Gastrocnemius medialis (tissue), 4 donors: ENCODE data around the gene EYA4.

ENCODE experiments used
- POLR2A ChIP-seq, 2 donors: fragments of 450-650 bp; IDR thresholded peaks; one replicate each; pipeline ENCODE4 v1.6.1; 2017; ENCODE audit warnings: antibody characterized with exemption in 2 of 2, mild to moderate bottlenecking in 2 of 2, moderate library complexity in 2 of 2
- TF ChIP-seq, protein P1 (sequence below), 5 experiments: fragments of 450-650 bp in 3 of 5; fragments of 200-600 bp in 2 of 5; sonication (generic) in 2 of 5; IDR thresholded peaks in 4 of 5; conservative IDR thresholded peaks in 1 of 5; 1 replicate in 4 of 5; 2 replicates in 1 of 5; pipeline ENCODE4 v1.5.1; 2016 to 2019; ENCODE audit warnings: antibody characterized with exemption in 5 of 5, mild to moderate bottlenecking in 3 of 5, moderate library complexity in 3 of 5

DNA sequence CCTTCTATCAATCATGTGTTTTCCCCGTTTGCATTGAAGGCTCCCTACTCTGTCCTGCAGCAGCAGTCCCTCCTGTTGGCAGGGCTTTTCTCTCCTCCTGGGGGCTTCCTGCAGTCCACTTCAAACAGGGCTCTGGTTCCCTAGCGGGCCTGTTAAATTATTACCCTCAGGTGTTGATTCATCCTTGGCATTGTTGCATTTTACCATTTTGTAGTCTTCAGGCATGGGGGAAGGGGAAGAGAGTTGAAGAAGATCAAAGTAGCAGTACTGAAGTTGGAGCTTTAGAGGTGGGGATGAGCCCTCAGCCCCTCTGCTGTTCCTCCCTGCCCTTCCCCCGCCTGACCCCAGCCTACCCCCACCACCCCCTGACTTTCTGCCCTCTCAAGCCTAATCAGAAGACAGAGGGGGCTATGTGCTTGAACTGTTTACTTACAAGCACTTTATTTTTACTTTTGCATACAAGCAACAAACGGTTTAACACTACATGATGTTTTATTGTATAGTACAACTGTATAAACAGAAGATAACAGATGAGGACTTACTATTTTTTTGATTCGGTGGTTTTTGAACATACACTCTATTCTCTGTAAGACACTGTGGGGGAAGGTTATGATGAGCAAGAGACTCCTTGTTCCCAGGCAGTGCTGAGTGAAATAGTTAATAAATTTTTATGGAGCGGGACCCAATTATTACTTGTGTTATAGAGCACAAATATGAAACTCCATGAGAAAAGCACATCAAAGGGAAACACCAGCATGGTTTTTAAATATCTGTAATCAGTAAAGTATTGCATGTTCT is 169.7 kb downstream of the EYA4 start:
- TF ChIP-seq, protein P1, sequence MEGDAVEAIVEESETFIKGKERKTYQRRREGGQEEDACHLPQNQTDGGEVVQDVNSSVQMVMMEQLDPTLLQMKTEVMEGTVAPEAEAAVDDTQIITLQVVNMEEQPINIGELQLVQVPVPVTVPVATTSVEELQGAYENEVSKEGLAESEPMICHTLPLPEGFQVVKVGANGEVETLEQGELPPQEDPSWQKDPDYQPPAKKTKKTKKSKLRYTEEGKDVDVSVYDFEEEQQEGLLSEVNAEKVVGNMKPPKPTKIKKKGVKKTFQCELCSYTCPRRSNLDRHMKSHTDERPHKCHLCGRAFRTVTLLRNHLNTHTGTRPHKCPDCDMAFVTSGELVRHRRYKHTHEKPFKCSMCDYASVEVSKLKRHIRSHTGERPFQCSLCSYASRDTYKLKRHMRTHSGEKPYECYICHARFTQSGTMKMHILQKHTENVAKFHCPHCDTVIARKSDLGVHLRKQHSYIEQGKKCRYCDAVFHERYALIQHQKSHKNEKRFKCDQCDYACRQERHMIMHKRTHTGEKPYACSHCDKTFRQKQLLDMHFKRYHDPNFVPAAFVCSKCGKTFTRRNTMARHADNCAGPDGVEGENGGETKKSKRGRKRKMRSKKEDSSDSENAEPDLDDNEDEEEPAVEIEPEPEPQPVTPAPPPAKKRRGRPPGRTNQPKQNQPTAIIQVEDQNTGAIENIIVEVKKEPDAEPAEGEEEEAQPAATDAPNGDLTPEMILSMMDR (IDR thresholded peaks at IDR 0.05 in 4 of 5, conservative IDR thresholded peaks at IDR 0.05 in 1 of 5) = no peak
- no peak for TF ChIP-seq POLR2A (IDR thresholded peaks at IDR 0.05)
